Right lobe of liver (tissue), 6 donors: ENCODE measurements around the gene SPOP. TPM values are rescaled to one million over a fixed set of nuclear protein-coding genes. Genes with fewer than 3 reads are reported as not detected.

ENCODE experiments used
- ATAC-seq, 4 donors: fragments of 200-7000 bp; cut with Tn5 transposase; one replicate each; pipeline ENCODE4 v1.9.1; 2020; ENCODE audit warnings: mild to moderate bottlenecking in 4 of 4, moderate library complexity in 4 of 4
- DNase-seq, 3 donors: peaks; one replicate each; pipeline ENCODE4 v3.0.0-alpha.2; 2020
- H3K27ac ChIP-seq, 3 donors: fragments of 200-600 bp; one replicate each; pipeline ENCODE4 v1.8.0; 2022
- H3K27me3 ChIP-seq, 2 donors: fragments of 200-600 bp; one replicate each; pipeline ENCODE4 v1.8.0; 2022
- H3K36me3 ChIP-seq, 4 donors: fragments of 200-600 bp; sonication (generic) in 1 of 4; one replicate each; pipeline versions ENCODE4 v1.5.1 to v1.8.0; 2017 to 2022; ENCODE audit warnings: control low read depth in 1 of 4
- H3K4me1 ChIP-seq, 4 donors: fragments of 200-600 bp; sonication (generic) in 1 of 4; one replicate each; pipeline versions ENCODE4 v1.5.1 to v1.8.0; 2017 to 2022; ENCODE audit warnings: control low read depth in 1 of 4
- H3K4me3 ChIP-seq, 3 donors: fragments of 200-600 bp; one replicate each; pipeline ENCODE4 v1.8.0; 2022
- H3K9me3 ChIP-seq, 4 donors: fragments of 200-600 bp; sonication (generic) in 1 of 4; one replicate each; pipeline versions ENCODE4 v1.5.1 to v1.8.0; 2017 to 2022; ENCODE audit warnings: control low read depth in 1 of 4
- CTCF ChIP-seq, 4 donors: fragments of 200-600 bp in 3 of 4; fragments of 450-650 bp in 1 of 4; IDR thresholded peaks; one replicate each; pipeline versions ENCODE4 v1.5.1 to v1.8.0; 2016 to 2022; ENCODE audit warnings: antibody characterized with exemption in 4 of 4, mild to moderate bottlenecking in 2 of 4
- POLR2A ChIP-seq: fragments of 450-650 bp; IDR thresholded peaks from one replicate; pipeline ENCODE4 v1.6.1; 2017; ENCODE audit warnings: antibody characterized with exemption, mild to moderate bottlenecking
- WGBS: methylation state at CpG from one replicate; pipeline ENCODE4 v1.1.6; 2018; ENCODE audit warnings: low coverage, low lambda C conversion rate; ENCODE audit not compliant: insufficient coverage; ENCODE audit errors: missing lambda C conversion rate; 5-methylcytosine and 5-hydroxymethylcytosine counted together
- intact Hi-C, 2 donors: fragments of 100-400 bp; cut with DNase I; formaldehyde crosslinking; loops; one replicate each; pipeline versions ENCODE4 v1.11.2 to v1.14.1; 2022
- total RNA-seq, 6 experiments: library from RNA; depleted of rRNA in 2 of 6; stranded (reverse); fragments of >200 nt in 2 of 6; fragmentation: NEBNext Ultra II Directional in 3 of 6; extraction: Animal tissue kit (Norgen Biotek cat#: 25700) in 3 of 6; gene quantifications; one replicate each; pipeline versions ENCODE4 v1.1.0 to v1.2.4, GENCODE V29; 2016 to 2023
- donor health status: DM: no; HTN: yes; CAD: no.
- donor health status: DM: no; HTN: no; CAD: no.
- donor health status: DM: no; HTN: no; CAD: no.
- donor health status: DM: no; HTN: yes; CAD: no.
- donor health status: DM: no; HTN: yes; CAD: no.

SPOP gene
- total RNA-seq, 6 experiments from 2014 or later, result 26.9 to 41.0 (median 34.1) TPM

DNA sequence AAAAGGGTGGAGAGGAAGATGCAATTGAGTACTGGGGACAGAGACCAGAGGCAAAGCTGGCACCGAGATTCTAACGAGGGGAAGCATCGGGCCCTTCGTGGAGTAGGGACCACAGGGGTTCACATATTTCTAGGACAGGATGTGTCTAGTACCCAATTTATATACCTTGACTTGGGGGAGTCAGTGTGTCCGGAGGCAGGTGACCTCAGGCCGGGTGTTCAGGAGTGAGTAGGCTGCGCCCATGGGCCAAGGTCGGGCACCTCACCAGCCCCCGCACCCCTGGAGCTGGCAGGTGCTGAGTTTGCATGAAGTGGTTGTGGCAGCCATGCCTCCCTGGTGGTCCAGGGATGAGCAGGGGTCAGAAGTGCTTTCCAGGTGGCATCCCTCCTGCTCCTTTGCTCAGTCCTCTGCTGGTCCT lies 110.8 kb downstream of the SPOP start:
- TF ChIP-seq POLR2A (no peak), CTCF (IDR thresholded peaks at IDR 0.05) (no peak)

GRCh38 chr17:49566668-49567071 lies 111.2 kb downstream of the SPOP start:
- no peak for ATAC-seq
- peak in 1 of 3 donors; percentile 31 for DNase-seq
- Histone ChIP-seq H3K4me3 (no peak overlapping the region), H3K27me3 (no peaks in the 10 kb centered on the region), H3K27ac (no peak overlapping the region), H3K4me1 (no peaks in the 10 kb centered on the region), H3K9me3 (no peaks in the 10 kb centered on the region), H3K36me3 (no peaks in the 10 kb centered on the region)
- 65% methylated on average over 4 of the region's 5 CpGs for WGBS
- no peak for TF ChIP-seq CTCF (IDR thresholded peaks at IDR 0.05)
- no peak for TF ChIP-seq POLR2A
- intact Hi-C loops, result no loop called here

More for the DNA sequence above, 110.8 kb downstream of the SPOP start:
- no peak overlapping the region for H3K4me3 ChIP-seq
- H3K27me3 ChIP-seq, result no peaks in the 10 kb centered on the region
- no peaks in the 10 kb centered on the region for H3K4me1 ChIP-seq
- H3K9me3 ChIP-seq, result no peaks in the 10 kb centered on the region
- WGBS, result 38% methylated on average over 3 of the region's 9 CpGs
- no peaks in the 10 kb centered on the region for H3K36me3 ChIP-seq
- DNase-seq (peak in 1 of 3 donors; percentile 44), ATAC-seq (no peak)
- intact Hi-C loops, result no loop called here
- no peak overlapping the region for H3K27ac ChIP-seq

GRCh38 chr17:49565948-49566491 lies 111.9 kb downstream of the SPOP start:
- no peaks in the 10 kb centered on the region for H3K9me3 ChIP-seq
- H3K36me3 ChIP-seq, result no peaks in the 10 kb centered on the region
- H3K4me3 ChIP-seq, result no peak overlapping the region
- no peaks in the 10 kb centered on the region for H3K4me1 ChIP-seq
- ATAC-seq (peak in 2 of 4 donors; percentile 4 to 6), DNase-seq (peak in 1 of 3 donors; percentile 52)
- 10% methylated on average over 14 of the region's 14 CpGs for WGBS
- H3K27me3 ChIP-seq, result no peaks in the 10 kb centered on the region
- TF ChIP-seq POLR2A (no peak), CTCF (IDR thresholded peaks at IDR 0.05) (no peak)
- H3K27ac ChIP-seq, result no peak overlapping the region
- intact Hi-C loops, result no loop called here

DNA sequence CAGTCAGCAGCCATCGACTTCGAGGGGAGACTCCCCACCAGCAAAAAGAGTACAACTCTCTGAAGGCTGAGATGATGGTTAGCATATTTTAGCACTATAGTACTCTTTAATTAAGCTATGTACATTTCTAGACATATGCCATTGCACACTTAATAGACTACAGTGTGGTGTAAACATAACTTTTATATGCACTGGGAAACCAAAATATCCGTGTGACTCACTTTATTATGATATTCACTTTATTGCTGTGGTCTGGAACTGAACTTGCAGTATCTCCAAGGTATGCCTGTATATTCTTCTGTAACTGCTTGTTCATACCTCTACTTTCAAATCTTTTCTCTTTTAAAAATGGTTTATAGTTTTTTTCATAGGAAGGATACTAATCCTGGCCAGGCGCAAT lies 113.3 kb downstream of the SPOP start:
- no peaks in the 10 kb centered on the region for H3K4me1 ChIP-seq
- no peak for TF ChIP-seq POLR2A
- no peak for TF ChIP-seq CTCF (IDR thresholded peaks at IDR 0.05)
- no peak for DNase-seq
- intact Hi-C loops, result no loop called here
- no peak for ATAC-seq
- no peaks in the 10 kb centered on the region for H3K9me3 ChIP-seq
- no peak overlapping the region for H3K4me3 ChIP-seq
- no peaks in the 10 kb centered on the region for H3K27me3 ChIP-seq
- H3K27ac ChIP-seq, result no peak overlapping the region
- 77% methylated on average over 4 of the region's 4 CpGs for WGBS
- no peaks in the 10 kb centered on the region for H3K36me3 ChIP-seq
